Testis (tissue), 3 donors: ENCODE measurements around the gene P2RX6. TPM values are rescaled to one million over a fixed set of nuclear protein-coding genes. Genes with fewer than 3 reads are reported as not detected.
"Not testable (repeated sequence)": the region's sequence is repeated elsewhere in the genome, so short reads cannot be mapped to it uniquely, and the experiment has no call there.

Experiments used
- DNase-seq: peaks from one replicate; pipeline ENCODE4 v3.0.0-alpha.2; 2019
- H3K27ac ChIP-seq, 2 donors: fragments of 200-600 bp; sonication (generic); one replicate each; pipeline ENCODE4 v1.5.1; 2019
- H3K27me3 ChIP-seq: fragments of 200-600 bp; sonication (generic); one replicate; pipeline ENCODE4 v1.5.1; 2019
- H3K36me3 ChIP-seq: fragments of 200-600 bp; sonication (generic); one replicate; pipeline ENCODE4 v1.5.1; 2017; ENCODE audit warnings: low read depth; ENCODE audit errors: missing control alignments
- H3K4me1 ChIP-seq: fragments of 200-600 bp; sonication (generic); one replicate; pipeline ENCODE4 v1.5.1; 2019
- H3K4me3 ChIP-seq, 2 donors: fragments of 200-600 bp; sonication (generic); one replicate each; pipeline ENCODE4 v1.5.1; 2017 to 2019
- H3K9me3 ChIP-seq: fragments of 200-600 bp; sonication (generic); one replicate; pipeline ENCODE4 v1.5.1; 2017
- POLR2A ChIP-seq: fragments of 450-650 bp; IDR thresholded peaks from one replicate; pipeline ENCODE4 v1.6.1; 2017; ENCODE audit warnings: antibody characterized with exemption, mild to moderate bottlenecking, moderate library complexity
- WGBS, 2 donors: methylation state at CpG; one replicate each; pipeline ENCODE4 v1.1.5; 2018; 5-methylcytosine and 5-hydroxymethylcytosine counted together
- intact Hi-C: fragments of 100-400 bp; cut with DNase I; formaldehyde crosslinking; loops from one replicate; pipeline ENCODE4 v1.15.1; 2023; ENCODE audit warnings: low total_unique reads
- polyA plus RNA-seq: library from polyadenylated mRNA; stranded (reverse); fragments of 350-450 nt; fragmentation: Illumina TruSeq; extraction: RNeasy Lipid Tissue Mini Kit (QIAGEN cat#74804); gene quantifications from one replicate; pipeline ENCODE4 v1.2.3, GENCODE V29; 2014; ENCODE audit warnings: low read depth, low replicate concordance; ENCODE audit not compliant: insufficient read depth
- total RNA-seq, 2 donors: library from RNA; depleted of rRNA; stranded (reverse); fragments of >200 nt; gene quantifications; one replicate each; pipeline ENCODE4 v1.2.3, GENCODE V29; 2016
- TF ChIP-seq, protein P1 (sequence below), 3 experiments: fragments of 450-650 bp in 2 of 3; fragments of 200-600 bp in 1 of 3; sonication (generic) in 1 of 3; IDR thresholded peaks; one replicate each; pipeline ENCODE4 v1.5.1; 2016 to 2019; ENCODE audit warnings: antibody characterized with exemption in 3 of 3, mild to moderate bottlenecking in 2 of 3, moderate library complexity in 1 of 3

Gene P2RX6
- total and polyA plus RNA-seq, 3 donors from 2014 or later: 5.2 to 24.0 (median 7.0) TPM

DNA sequence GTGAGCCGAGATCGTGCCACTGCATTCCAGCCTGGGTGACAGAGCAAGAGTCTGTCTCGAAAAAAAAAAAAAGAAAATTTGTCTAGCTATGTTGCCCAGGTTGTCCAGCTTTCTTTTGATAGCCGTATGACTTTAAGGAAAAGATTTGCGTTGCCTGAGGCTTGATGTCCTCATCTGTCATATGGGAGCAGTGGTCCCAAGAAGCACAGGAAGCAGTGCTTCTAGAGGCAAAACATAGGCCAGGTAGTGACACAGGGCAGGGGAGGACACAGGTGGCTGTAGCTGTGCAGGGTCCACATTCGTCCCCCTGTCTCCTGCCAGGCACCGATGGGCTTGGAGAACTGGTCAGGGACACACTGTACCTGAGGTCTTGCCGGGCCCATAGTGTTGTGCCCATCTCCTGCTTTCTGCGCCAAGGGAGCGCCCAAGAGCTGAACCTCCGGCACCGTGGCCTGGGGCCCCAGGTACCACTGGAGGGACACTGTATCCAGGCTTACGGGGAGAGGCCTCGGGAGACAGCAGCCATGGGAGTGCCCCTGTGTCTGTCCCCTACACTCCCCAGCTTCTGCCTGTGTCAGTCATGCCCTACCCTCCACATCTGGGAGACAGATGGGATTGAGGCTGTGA lies 32.2 kb downstream of the P2RX6 start:
- intact Hi-C loops: no loop called here
- 94% methylated on average over 14 of the region's 14 CpGs for WGBS, 2 donors

DNA sequence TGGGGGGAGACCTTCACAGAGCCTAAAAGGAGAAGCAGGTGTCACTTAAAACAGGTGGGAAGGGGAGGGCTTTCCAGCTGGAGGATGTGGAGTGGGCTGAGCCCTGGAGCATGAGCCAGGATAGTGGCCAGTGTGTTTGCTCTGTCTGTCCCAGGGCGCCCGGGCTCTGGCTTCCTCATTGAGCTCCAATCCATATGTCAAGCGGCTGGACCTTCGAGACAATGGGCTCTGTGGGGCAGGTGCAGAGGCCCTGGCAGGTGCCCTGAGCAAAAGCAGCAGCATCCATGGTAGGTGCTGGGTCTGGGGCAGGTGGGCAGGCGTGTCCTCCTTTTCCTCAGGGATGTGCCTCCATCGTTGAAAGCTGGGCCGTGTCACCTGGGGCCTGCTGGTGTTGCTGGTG lies 32.8 kb downstream of the P2RX6 start:
- TF ChIP-seq, protein P1, sequence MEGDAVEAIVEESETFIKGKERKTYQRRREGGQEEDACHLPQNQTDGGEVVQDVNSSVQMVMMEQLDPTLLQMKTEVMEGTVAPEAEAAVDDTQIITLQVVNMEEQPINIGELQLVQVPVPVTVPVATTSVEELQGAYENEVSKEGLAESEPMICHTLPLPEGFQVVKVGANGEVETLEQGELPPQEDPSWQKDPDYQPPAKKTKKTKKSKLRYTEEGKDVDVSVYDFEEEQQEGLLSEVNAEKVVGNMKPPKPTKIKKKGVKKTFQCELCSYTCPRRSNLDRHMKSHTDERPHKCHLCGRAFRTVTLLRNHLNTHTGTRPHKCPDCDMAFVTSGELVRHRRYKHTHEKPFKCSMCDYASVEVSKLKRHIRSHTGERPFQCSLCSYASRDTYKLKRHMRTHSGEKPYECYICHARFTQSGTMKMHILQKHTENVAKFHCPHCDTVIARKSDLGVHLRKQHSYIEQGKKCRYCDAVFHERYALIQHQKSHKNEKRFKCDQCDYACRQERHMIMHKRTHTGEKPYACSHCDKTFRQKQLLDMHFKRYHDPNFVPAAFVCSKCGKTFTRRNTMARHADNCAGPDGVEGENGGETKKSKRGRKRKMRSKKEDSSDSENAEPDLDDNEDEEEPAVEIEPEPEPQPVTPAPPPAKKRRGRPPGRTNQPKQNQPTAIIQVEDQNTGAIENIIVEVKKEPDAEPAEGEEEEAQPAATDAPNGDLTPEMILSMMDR (IDR thresholded peaks at IDR 0.05): no peak
- H3K4me1 ChIP-seq: peaks cover 19% of the 10 kb centered on the region
- intact Hi-C loops: no loop called here
- DNase-seq: no peak
- no peak overlapping the region for H3K27ac ChIP-seq
- H3K4me3 ChIP-seq: no peak overlapping the region
- no peaks in the 10 kb centered on the region for H3K27me3 ChIP-seq
- no peaks in the 10 kb centered on the region for H3K9me3 ChIP-seq
- WGBS, 2 donors: 90% methylated on average over 4 to 7 of the region's 7 CpGs
- no peaks in the 10 kb centered on the region for H3K36me3 ChIP-seq

More for the DNA sequence above, 32.2 kb downstream of the P2RX6 start:
- H3K9me3 ChIP-seq: no peaks in the 10 kb centered on the region
- TF ChIP-seq, protein P1 (IDR thresholded peaks at IDR 0.05): no peak
- no peak for TF ChIP-seq POLR2A
- no peaks in the 10 kb centered on the region for H3K27me3 ChIP-seq
- no peaks in the 10 kb centered on the region for H3K36me3 ChIP-seq
- DNase-seq: no peak
- no peak overlapping the region for H3K27ac ChIP-seq
- H3K4me1 ChIP-seq: peaks cover 19% of the 10 kb centered on the region
- no peak overlapping the region for H3K4me3 ChIP-seq

DNA sequence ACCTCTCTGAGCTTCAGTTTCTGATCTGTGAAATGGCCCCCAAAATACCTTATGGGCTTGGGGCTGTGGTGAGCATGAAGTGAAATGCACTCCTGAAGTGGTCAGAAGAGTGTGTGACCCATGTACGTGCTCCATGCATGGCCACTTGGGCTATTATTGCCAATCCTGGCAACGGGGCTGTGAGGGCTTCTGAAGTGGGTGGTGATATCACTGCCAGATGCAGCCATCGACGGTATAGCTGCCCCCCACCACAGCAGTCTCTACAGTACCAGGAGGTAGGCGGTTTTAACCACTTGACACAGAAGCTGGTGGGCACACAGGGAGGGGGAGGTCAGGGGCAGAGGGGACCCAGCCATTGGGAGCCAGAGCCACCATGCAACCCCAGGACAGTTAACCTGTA lies 33.5 kb downstream of the P2RX6 start:
- H3K27me3 ChIP-seq, H3K4me3 ChIP-seq, DNase-seq, H3K27ac ChIP-seq, H3K9me3 ChIP-seq, H3K36me3 ChIP-seq, intact Hi-C loops: not testable (repeated sequence)
- WGBS, 2 donors: 73 to 84% methylated on average over 2 to 5 of the region's 5 CpGs
- H3K4me1 ChIP-seq: peaks cover 19% of the 10 kb centered on the region

DNA sequence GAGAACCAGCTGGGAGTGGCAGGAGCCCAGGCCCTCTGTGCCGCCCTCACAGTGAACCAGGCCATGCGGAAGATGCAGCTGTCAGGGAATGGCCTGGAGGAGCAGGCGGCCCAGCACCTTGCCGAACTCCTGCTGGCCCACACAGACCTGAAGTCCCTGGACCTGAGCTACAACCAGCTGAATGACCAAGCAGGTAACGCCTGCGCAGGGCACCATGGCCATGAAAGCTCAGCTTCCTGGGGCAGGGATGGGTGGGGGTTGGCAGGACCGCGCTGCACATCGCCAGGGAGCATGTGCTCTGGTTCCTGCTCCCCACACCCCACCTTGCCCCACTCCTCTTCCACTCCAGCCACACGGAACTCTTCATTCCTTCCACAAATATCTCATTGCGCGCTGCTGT lies 34.0 kb downstream of the P2RX6 start:
- H3K4me3 ChIP-seq, H3K9me3 ChIP-seq, intact Hi-C loops, H3K27ac ChIP-seq, H3K27me3 ChIP-seq, H3K36me3 ChIP-seq, DNase-seq: not testable (repeated sequence)
- peaks cover 17% of the 10 kb centered on the region for H3K4me1 ChIP-seq
- 100% methylated on average over 1 of the region's 12 CpGs; no CpG with 5 or more reads in 1 of the 2 donors for WGBS, 2 donors

DNA sequence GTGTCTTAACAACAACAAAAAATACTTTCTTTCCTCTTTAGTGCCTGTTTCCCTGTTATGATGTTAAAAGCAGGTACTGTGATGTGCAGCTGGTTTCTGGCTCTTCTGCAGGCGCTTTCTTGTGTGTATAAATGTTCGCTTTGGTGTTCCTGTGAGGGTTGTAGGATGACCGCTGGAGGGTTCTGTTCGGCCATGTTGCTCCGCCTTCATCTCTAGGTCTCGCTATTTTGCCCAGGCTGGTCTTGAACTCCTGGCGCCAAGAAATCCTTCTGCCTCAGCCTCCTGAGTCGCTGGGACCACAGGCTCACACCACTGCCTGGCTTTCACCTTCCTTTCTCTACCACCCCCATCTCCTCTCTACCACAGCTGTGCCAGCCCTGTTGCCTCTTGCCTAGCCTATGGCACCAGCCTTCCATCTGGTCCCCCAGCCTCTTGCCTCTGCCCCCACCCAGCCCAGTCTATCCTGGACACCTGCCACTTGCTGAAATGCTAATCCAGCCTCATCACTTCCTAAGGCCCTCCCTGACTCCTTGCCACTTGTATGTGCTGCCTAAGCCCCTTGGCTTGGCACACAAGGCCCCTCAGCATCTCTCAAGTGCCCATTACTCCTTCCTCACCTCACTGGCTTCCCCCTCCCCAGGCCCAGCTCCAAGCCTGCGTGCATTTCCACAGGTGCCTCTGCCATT lies 36.3 kb downstream of the P2RX6 start:
- H3K4me3 ChIP-seq: no peak overlapping the region

More for the DNA sequence above, 36.3 kb downstream of the P2RX6 start:
- Histone ChIP-seq H3K9me3 (no peaks in the 10 kb centered on the region), H3K36me3 (no peaks in the 10 kb centered on the region), H3K4me1 (no peaks in the 10 kb centered on the region), H3K27ac (no peak overlapping the region), H3K27me3 (no peaks in the 10 kb centered on the region)
- intact Hi-C loops: no loop called here
- TF ChIP-seq POLR2A: no peak
- TF ChIP-seq, protein P1 (IDR thresholded peaks at IDR 0.05): no peak
- no peak for DNase-seq
- WGBS, 2 donors: 85 to 88% methylated on average over 9 of the region's 9 CpGs
